ENCODE measurements around the gene MARCHF10. TPM values are rescaled to one million over a fixed set of nuclear protein-coding genes. Genes with fewer than 3 reads are reported as not detected.

The MARCHF10 gene
- total RNA-seq, 2 experiments from 2014 or later, result not detected

GRCh38 chr17:62724398-62725146, 83.5 kb downstream of the MARCHF10 start:
- Histone ChIP-seq H3K4me3 (ENCODE audit: low read length) (peak overlapping the region; percentile 42), H3K4me1 (ENCODE audit: insufficient read depth, low read length) (peaks cover 26% of the 10 kb centered on the region), H3K9me3 (ENCODE audit: control insufficient read depth in 1 of 2, insufficient read depth in 1 of 2, low read length in 2 of 2) (peaks cover 0 to 4% of the 10 kb centered on the region in 2 experiments), H3K27ac (ENCODE audit: low read depth in 1 of 2, low read length in 2 of 2) (peak overlapping the region; percentile 8 to 87), H3K27me3 (ENCODE audit: control insufficient read depth in 1 of 2, insufficient read depth in 2 of 2, low read length in 2 of 2) (no peaks in the 10 kb centered on the region), H3K36me3 (ENCODE audit: insufficient read depth, low read length) (no peaks in the 10 kb centered on the region)
- peak; percentile 43 to 89 (median 54) for DNase-seq
- POLR2A ChIA-PET, result interaction anchor here (0.5 to 1.8 kb wide), 4 partner anchors 14 to 241 kb away, joined by 3 to 17 read pairs (median 4); partner anchors contain the start of gene TANC2
- H3K4me1 Mint-ChIP-seq (ENCODE audit: low read depth), result peaks cover 28% of the 10 kb centered on the region
- peak; percentile 96 for ATAC-seq (ENCODE audit: poor library complexity)
- H3K27me3 Mint-ChIP-seq, result no peaks in the 10 kb centered on the region
- H3K36me3 Mint-ChIP-seq (ENCODE audit: low read depth), result no peaks in the 10 kb centered on the region
- H3K4me3 Mint-ChIP-seq, result peak overlapping the region; percentile 80
- intact Hi-C loops (cut with DNase I, micrococcal nuclease), result loop anchor here (1.0 to 5.0 kb wide), 2 partner anchors 238 to 243 kb away; no protein-coding TSS in a partner anchor
- H3K9me3 Mint-ChIP-seq, result no peaks in the 10 kb centered on the region
- H3K27ac Mint-ChIP-seq, result peak overlapping the region; percentile 91
- CTCF ChIA-PET, result interaction anchor here (1.0 kb wide), 1 partner anchor 8 kb away, joined by 5 read pairs; no protein-coding TSS in a partner anchor
- TF ChIP-seq, protein P1, sequence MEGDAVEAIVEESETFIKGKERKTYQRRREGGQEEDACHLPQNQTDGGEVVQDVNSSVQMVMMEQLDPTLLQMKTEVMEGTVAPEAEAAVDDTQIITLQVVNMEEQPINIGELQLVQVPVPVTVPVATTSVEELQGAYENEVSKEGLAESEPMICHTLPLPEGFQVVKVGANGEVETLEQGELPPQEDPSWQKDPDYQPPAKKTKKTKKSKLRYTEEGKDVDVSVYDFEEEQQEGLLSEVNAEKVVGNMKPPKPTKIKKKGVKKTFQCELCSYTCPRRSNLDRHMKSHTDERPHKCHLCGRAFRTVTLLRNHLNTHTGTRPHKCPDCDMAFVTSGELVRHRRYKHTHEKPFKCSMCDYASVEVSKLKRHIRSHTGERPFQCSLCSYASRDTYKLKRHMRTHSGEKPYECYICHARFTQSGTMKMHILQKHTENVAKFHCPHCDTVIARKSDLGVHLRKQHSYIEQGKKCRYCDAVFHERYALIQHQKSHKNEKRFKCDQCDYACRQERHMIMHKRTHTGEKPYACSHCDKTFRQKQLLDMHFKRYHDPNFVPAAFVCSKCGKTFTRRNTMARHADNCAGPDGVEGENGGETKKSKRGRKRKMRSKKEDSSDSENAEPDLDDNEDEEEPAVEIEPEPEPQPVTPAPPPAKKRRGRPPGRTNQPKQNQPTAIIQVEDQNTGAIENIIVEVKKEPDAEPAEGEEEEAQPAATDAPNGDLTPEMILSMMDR (IDR thresholded peaks at IDR 0.05), result no peak

GRCh38 chr17:62723842-62724241, 84.3 kb downstream of the MARCHF10 start:
- POLR2A ChIA-PET, result interaction anchor here (0.5 to 1.8 kb wide), 4 partner anchors 13 to 242 kb away, joined by 3 to 17 read pairs (median 4); partner anchors contain the start of gene TANC2
- peak overlapping the region in 1 of 2 donors; percentile 87 for H3K27ac ChIP-seq (ENCODE audit: low read depth in 1 of 2, low read length in 2 of 2)
- no peak overlapping the region for H3K4me3 Mint-ChIP-seq
- peaks cover 26% of the 10 kb centered on the region for H3K4me1 ChIP-seq (ENCODE audit: insufficient read depth, low read length)
- no peak overlapping the region for H3K4me3 ChIP-seq (ENCODE audit: low read length)
- H3K4me1 Mint-ChIP-seq (ENCODE audit: low read depth), result peaks cover 28% of the 10 kb centered on the region
- no peaks in the 10 kb centered on the region for H3K27me3 Mint-ChIP-seq
- no peak for DNase-seq
- peak overlapping the region; percentile 91 for H3K27ac Mint-ChIP-seq
- H3K9me3 Mint-ChIP-seq, result no peaks in the 10 kb centered on the region
- H3K9me3 ChIP-seq (ENCODE audit: control insufficient read depth in 1 of 2, insufficient read depth in 1 of 2, low read length in 2 of 2), result peaks cover 0 to 4% of the 10 kb centered on the region in 2 experiments
- TF ChIP-seq, protein P1 (IDR thresholded peaks at IDR 0.05), result no peak
- ATAC-seq (ENCODE audit: poor library complexity), result no peak
- H3K36me3 ChIP-seq (ENCODE audit: insufficient read depth, low read length), result no peaks in the 10 kb centered on the region
- CTCF ChIA-PET, result no interaction called here
- no peaks in the 10 kb centered on the region for H3K27me3 ChIP-seq (ENCODE audit: control insufficient read depth in 1 of 2, insufficient read depth in 2 of 2, low read length in 2 of 2)
- intact Hi-C loops (cut with DNase I, micrococcal nuclease), result loop anchor here (1.0 to 5.0 kb wide), 2 partner anchors 238 to 243 kb away; no protein-coding TSS in a partner anchor
- H3K36me3 Mint-ChIP-seq (ENCODE audit: low read depth), result no peaks in the 10 kb centered on the region

- Histone ChIP-seq H3K27ac (ENCODE audit: low read depth in 1 of 2, low read length in 2 of 2) (no peak overlapping the region), H3K9me3 (ENCODE audit: control insufficient read depth in 1 of 2, insufficient read depth in 1 of 2, low read length in 2 of 2) (peaks cover 0 to under 1% of the 10 kb centered on the region in 2 experiments), H3K36me3 (ENCODE audit: insufficient read depth, low read length) (no peaks in the 10 kb centered on the region), H3K4me3 (ENCODE audit: low read length) (no peak overlapping the region), H3K4me1 (ENCODE audit: insufficient read depth, low read length) (peaks cover 26% of the 10 kb centered on the region), H3K27me3 (ENCODE audit: control insufficient read depth in 1 of 2, insufficient read depth in 2 of 2, low read length in 2 of 2) (no peaks in the 10 kb centered on the region)
- H3K9me3 Mint-ChIP-seq, result no peaks in the 10 kb centered on the region
- ChIA-PET CTCF (no interaction called here), POLR2A (no interaction called here)
- H3K36me3 Mint-ChIP-seq (ENCODE audit: low read depth), result no peaks in the 10 kb centered on the region
- DNase-seq (no peak), ATAC-seq (ENCODE audit: poor library complexity) (no peak)
- no peak overlapping the region for H3K27ac Mint-ChIP-seq
- intact Hi-C loops (cut with DNase I, micrococcal nuclease), result loop anchor here in 1 of 2 experiments (5.0 kb wide), 1 partner anchor 240 kb away; no protein-coding TSS in a partner anchor
- H3K27me3 Mint-ChIP-seq, result no peaks in the 10 kb centered on the region
- no peak overlapping the region for H3K4me3 Mint-ChIP-seq
- peaks cover 28% of the 10 kb centered on the region for H3K4me1 Mint-ChIP-seq (ENCODE audit: low read depth)
- TF ChIP-seq, protein P1 (IDR thresholded peaks at IDR 0.05), result no peak
Measured at GRCh38 chr17:62722625-62723024, 85.5 kb downstream of the MARCHF10 start.
